Lung (tissue), 12 donors: ENCODE data around the gene HRH3. TPM values are rescaled to one million over a fixed set of nuclear protein-coding genes. Genes with fewer than 3 reads are reported as not detected.

ENCODE experiments used
- ATAC-seq: fragments of 200-7000 bp; cut with Tn5 transposase; one replicate; pipeline ENCODE4 v1.9.1; 2020; ENCODE audit warnings: moderate number of reproducible peaks; ENCODE audit not compliant: insufficient read depth, low FRiP score
- DNase-seq, 3 donors: peaks; one replicate each; pipeline ENCODE4 v3.0.0-alpha.2; 2013 to 2017
- H3K27ac ChIP-seq, 2 donors: one replicate each; pipeline ENCODE4 v1.5.1; 2013; ENCODE audit warnings: mild to moderate bottlenecking in 2 of 2, moderate library complexity in 2 of 2, control low read depth in 1 of 2, inconsistent platforms in 1 of 2, low read depth in 1 of 2, low read length in 1 of 2
- H3K27me3 ChIP-seq, 3 donors: one replicate each; pipeline ENCODE4 v1.5.1; 2013; ENCODE audit warnings: low read length in 2 of 3; ENCODE audit not compliant: control insufficient read depth in 3 of 3, insufficient read depth in 3 of 3
- H3K36me3 ChIP-seq, 4 donors: one replicate each; pipeline ENCODE4 v1.5.1; 2013; ENCODE audit warnings: low read length in 4 of 4, mild to moderate bottlenecking in 1 of 4, moderate library complexity in 1 of 4; ENCODE audit not compliant: control insufficient read depth in 4 of 4, insufficient read depth in 4 of 4
- H3K4me1 ChIP-seq, 5 donors: one replicate each; pipeline ENCODE4 v1.5.1; 2013; ENCODE audit warnings: low read length in 5 of 5, mild to moderate bottlenecking in 2 of 5, moderate library complexity in 1 of 5; ENCODE audit not compliant: control insufficient read depth in 5 of 5, insufficient read depth in 5 of 5
- H3K4me3 ChIP-seq: one replicate; pipeline ENCODE4 v1.5.1; 2013; ENCODE audit warnings: mild to moderate bottlenecking, control low read depth, moderate library complexity
- H3K9ac ChIP-seq, 2 donors: one replicate each; pipeline ENCODE4 v1.5.1; 2013; ENCODE audit warnings: low read length in 2 of 2, control low read depth in 1 of 2; ENCODE audit not compliant: insufficient read depth in 1 of 2
- H3K9me3 ChIP-seq, 4 donors: one replicate each; pipeline ENCODE4 v1.5.1; 2013; ENCODE audit warnings: low read length in 3 of 4, mild to moderate bottlenecking in 1 of 4, moderate library complexity in 1 of 4; ENCODE audit not compliant: control insufficient read depth in 4 of 4, insufficient read depth in 3 of 4
- CTCF ChIP-seq: IDR thresholded peaks from 2 replicates; pipeline ENCODE4 v1.5.1; 2012; ENCODE audit warnings: mild to moderate bottlenecking; ENCODE audit errors: control extremely low read depth, extremely low read depth
- WGBS, 2 donors: extraction: QIAGEN DNeasy Blood & Tissue Kit; methylation state at CpG; one replicate each; pipeline ENCODE4 v1.1.7; 2013; 5-methylcytosine and 5-hydroxymethylcytosine counted together
- polyA plus RNA-seq, 2 donors: library from polyadenylated mRNA; stranded (reverse); fragments of 200-250 nt; gene quantifications; one replicate each; pipeline ENCODE4 v1.2.1, GENCODE V29; 2013
- total RNA-seq, 2 donors: library from RNA; depleted of rRNA in 1 of 2; stranded (reverse); fragments of >200 nt in 1 of 2; gene quantifications; one replicate each; pipeline ENCODE4 v1.2.1, GENCODE V29; 2014 to 2021
- donor health status: control.
- donor health status: control.
- donor health status: Bipolar disorder and iron deficiency.
- donor health status: healthy.
- donor health status: DM: yes; HTN: yes; CAD: no.

Gene HRH3
- total and polyA plus RNA-seq, 4 donors: not detected

- H3K27me3 ChIP-seq: no peaks in the 10 kb centered on the region
- DNase-seq: no peak
- TF ChIP-seq CTCF: no peak
- WGBS, 2 donors: 91 to 92% methylated on average over 23 of the region's 23 CpGs
- H3K9ac ChIP-seq: no peak overlapping the region
- no peak overlapping the region for H3K4me3 ChIP-seq
- H3K4me1 ChIP-seq: no peaks in the 10 kb centered on the region
- no peak overlapping the region for H3K27ac ChIP-seq
- ATAC-seq: no peak
- peaks cover 8 to 44% (median 21%) of the 10 kb centered on the region in 4 donors for H3K36me3 ChIP-seq
- no peaks in the 10 kb centered on the region for H3K9me3 ChIP-seq
Observed at GRCh38 chr20:62202676-62203377, 17.3 kb downstream of the HRH3 start.

GRCh38 chr20:62202083-62202395 lies 18.0 kb downstream of the HRH3 start:
- no peak overlapping the region for H3K9ac ChIP-seq
- H3K36me3 ChIP-seq: peaks cover 8 to 44% (median 22%) of the 10 kb centered on the region in 4 donors
- 83 to 92% methylated on average over 5 of the region's 5 CpGs for WGBS, 2 donors
- no peak for TF ChIP-seq CTCF
- ATAC-seq (no peak), DNase-seq (no peak)
- no peak overlapping the region for H3K4me3 ChIP-seq
- H3K4me1 ChIP-seq: no peaks in the 10 kb centered on the region
- no peak overlapping the region for H3K27ac ChIP-seq
- H3K9me3 ChIP-seq: no peaks in the 10 kb centered on the region
- no peaks in the 10 kb centered on the region for H3K27me3 ChIP-seq

GRCh38 chr20:62201173-62202082 lies 18.6 kb downstream of the HRH3 start:
- Histone ChIP-seq H3K4me1 (no peaks in the 10 kb centered on the region), H3K27ac (no peak overlapping the region), H3K27me3 (no peaks in the 10 kb centered on the region), H3K36me3 (peaks cover 8 to 44% (median 22%) of the 10 kb centered on the region in 4 donors), H3K4me3 (no peak overlapping the region), H3K9ac (no peak overlapping the region), H3K9me3 (no peaks in the 10 kb centered on the region)
- DNase-seq (no peak), ATAC-seq (no peak)
- TF ChIP-seq CTCF: no peak
- 93 to 94% methylated on average over 38 of the region's 38 CpGs for WGBS, 2 donors
